H9 (cell line): ENCODE measurements around the gene ASTN2. TPM values are rescaled to one million over a fixed set of nuclear protein-coding genes. Genes with fewer than 3 reads are reported as not detected.

Experiments
- DNase-seq: peaks from one replicate; pipeline ENCODE4 v3.0.0-alpha.2; 2017
- H2AFZ ChIP-seq: one replicate; pipeline ENCODE4 v1.6.1; 2013; ENCODE audit warnings: mild to moderate bottlenecking, low read length, control low read depth, moderate library complexity
- H2AK5ac ChIP-seq: 2 replicates; pipeline ENCODE4 v1.6.1; 2013; ENCODE audit warnings: low read length, control low read depth, mixed read lengths; ENCODE audit not compliant: insufficient read length
- H2BK120ac ChIP-seq: one replicate; pipeline ENCODE4 v1.6.1; 2013; ENCODE audit warnings: low read depth, mild to moderate bottlenecking, low read length, control low read depth, inconsistent platforms; ENCODE audit not compliant: poor library complexity, severe bottlenecking
- H2BK12ac ChIP-seq: 2 replicates; pipeline ENCODE4 v1.6.1; 2013; ENCODE audit warnings: low read length, control low read depth, mixed read lengths, low read depth; ENCODE audit not compliant: insufficient read length
- H2BK15ac ChIP-seq: 2 replicates; pipeline ENCODE4 v1.6.1; 2013; ENCODE audit warnings: low read depth, low read length, control low read depth
- H2BK20ac ChIP-seq: one replicate; pipeline ENCODE4 v1.6.1; 2013; ENCODE audit warnings: low read depth, mild to moderate bottlenecking, low read length, control low read depth, inconsistent platforms; ENCODE audit not compliant: poor library complexity, severe bottlenecking
- H2BK5ac ChIP-seq: 2 replicates; pipeline ENCODE4 v1.6.1; 2013; ENCODE audit warnings: low read length, control low read depth, mixed read lengths; ENCODE audit not compliant: insufficient read length
- H3K14ac ChIP-seq: 2 replicates; pipeline ENCODE4 v1.6.1; 2013; ENCODE audit warnings: low read length, control low read depth; ENCODE audit not compliant: insufficient read depth
- H3K18ac ChIP-seq: 2 replicates; pipeline ENCODE4 v1.6.1; 2013; ENCODE audit warnings: low read depth, mild to moderate bottlenecking, mixed read lengths, low read length, control low read depth; ENCODE audit not compliant: insufficient read length
- H3K23ac ChIP-seq: 2 replicates; pipeline ENCODE4 v1.6.1; 2013; ENCODE audit warnings: low read length, control low read depth, mixed read lengths, low read depth; ENCODE audit not compliant: insufficient read length
- H3K23me2 ChIP-seq: 2 replicates; pipeline ENCODE4 v1.6.1; 2013; ENCODE audit warnings: low read depth, mild to moderate bottlenecking, mixed read lengths, low read length, control low read depth; ENCODE audit not compliant: insufficient read length, poor library complexity, severe bottlenecking
- H3K27ac ChIP-seq: 2 replicates; pipeline ENCODE4 v1.5.1; 2013; ENCODE audit warnings: low read length, control low read depth, mixed read lengths, low read depth; ENCODE audit not compliant: insufficient read length
- H3K27me3 ChIP-seq: 2 replicates; pipeline ENCODE4 v1.6.1; 2013; ENCODE audit warnings: low read length, control low read depth, inconsistent platforms; ENCODE audit not compliant: insufficient read depth
- H3K4ac ChIP-seq: 2 replicates; pipeline ENCODE4 v1.6.1; 2013; ENCODE audit warnings: low read depth, mild to moderate bottlenecking, control low read depth, inconsistent platforms, low read length, moderate library complexity
- H3K4me1 ChIP-seq: 2 replicates; pipeline ENCODE4 v1.6.1; 2013; ENCODE audit warnings: low read length, control low read depth, inconsistent platforms; ENCODE audit not compliant: insufficient read depth
- H3K4me2 ChIP-seq: 2 replicates; pipeline ENCODE4 v1.6.1; 2013; ENCODE audit warnings: low read length, control low read depth, mixed read lengths; ENCODE audit not compliant: insufficient read length, insufficient read depth
- H3K56ac ChIP-seq: 2 replicates; pipeline ENCODE4 v1.6.1; 2013; ENCODE audit warnings: low read depth, mild to moderate bottlenecking, mixed read lengths, low read length, control low read depth; ENCODE audit not compliant: insufficient read length
- H3K79me1 ChIP-seq: 2 replicates; pipeline ENCODE4 v1.6.1; 2013; ENCODE audit warnings: low read depth, mild to moderate bottlenecking, moderate library complexity, low read length, control low read depth, inconsistent platforms; ENCODE audit not compliant: insufficient read depth, poor library complexity, severe bottlenecking
- H3K79me2 ChIP-seq: 2 replicates; pipeline ENCODE4 v1.6.1; 2013; ENCODE audit warnings: low read length, control low read depth, inconsistent platforms; ENCODE audit not compliant: insufficient read depth
- H3K9ac ChIP-seq: 2 replicates; pipeline ENCODE4 v1.6.1; 2013; ENCODE audit warnings: low read length, control low read depth, mixed read lengths; ENCODE audit not compliant: insufficient read length; ENCODE audit errors: extremely low read depth
- H3K9me3 ChIP-seq: one replicate; pipeline ENCODE4 v1.6.1; 2013; ENCODE audit warnings: low read depth, low read length, inconsistent platforms; ENCODE audit not compliant: control insufficient read depth
- H3T11ph ChIP-seq: one replicate; pipeline ENCODE4 v1.6.1; 2013; ENCODE audit warnings: mild to moderate bottlenecking, low read length, control low read depth, inconsistent platforms
- H4K20me1 ChIP-seq: one replicate; pipeline ENCODE4 v1.6.1; 2013; ENCODE audit not compliant: control insufficient read depth, insufficient read length, insufficient read depth
- H4K5ac ChIP-seq: 2 replicates; pipeline ENCODE4 v1.6.1; 2013; ENCODE audit warnings: low read depth, mild to moderate bottlenecking, mixed read lengths, low read length, control low read depth; ENCODE audit not compliant: insufficient read length
- H4K8ac ChIP-seq: replicated peaks from 2 replicates; pipeline ENCODE4 v1.6.1; 2013; ENCODE audit warnings: low read length, control low read depth, mixed read lengths, low read depth; ENCODE audit not compliant: insufficient read length
- H4K91ac ChIP-seq: 2 replicates; pipeline ENCODE4 v1.6.1; 2013; ENCODE audit warnings: low read depth, mild to moderate bottlenecking, moderate library complexity, mixed read lengths, low read length, control low read depth; ENCODE audit not compliant: insufficient read length
- H3K27ac Mint-ChIP-seq, 3 experiments: 2 replicates in 2 of 3; 3 replicates in 1 of 3; pipeline ENCODE4 v1.8.0; 2020 to 2021; ENCODE audit warnings: mixed read lengths in 3 of 3, mild to moderate bottlenecking in 1 of 3, moderate library complexity in 1 of 3
- H3K27me3 Mint-ChIP-seq: 2 replicates; pipeline ENCODE4 v1.8.0; 2021; ENCODE audit warnings: low read depth, mild to moderate bottlenecking, moderate library complexity, mixed read lengths
- H3K36me3 Mint-ChIP-seq, 3 experiments: 2 replicates in 2 of 3; 3 replicates in 1 of 3; pipeline ENCODE4 v1.8.0; 2020 to 2021; ENCODE audit warnings: low read depth in 3 of 3, mixed read lengths in 3 of 3; ENCODE audit not compliant: insufficient read depth in 1 of 3
- H3K4me1 Mint-ChIP-seq, 2 experiments: 2 replicates each; pipeline ENCODE4 v1.8.0; 2020; ENCODE audit warnings: mixed read lengths in 2 of 2
- H3K4me3 Mint-ChIP-seq, 2 experiments: 2 replicates in 1 of 2; 3 replicates in 1 of 2; pipeline ENCODE4 v1.8.0; 2020 to 2021; ENCODE audit warnings: mild to moderate bottlenecking in 2 of 2, mixed read lengths in 2 of 2, moderate library complexity in 1 of 2
- H3K9me3 Mint-ChIP-seq, 2 experiments: 2 replicates in 1 of 2; 3 replicates in 1 of 2; pipeline ENCODE4 v1.8.0; 2020; ENCODE audit warnings: mild to moderate bottlenecking in 2 of 2, mixed read lengths in 2 of 2, moderate library complexity in 1 of 2
- CTCF ChIP-seq: fragments of 200-600 bp; sonication (generic); conservative IDR thresholded peaks from 3 replicates; pipeline ENCODE4 v1.8.0; 2021; ENCODE audit warnings: antibody characterized with exemption, mild to moderate bottlenecking
- WGBS: extraction: QIAGEN DNeasy Blood & Tissue Kit; methylation state at CpG from one replicate; pipeline ENCODE4 v1.1.7; 2013; ENCODE audit warnings: missing lambda C conversion rate, low lambda C conversion rate, mixed read lengths; ENCODE audit not compliant: insufficient read length; ENCODE audit errors: extremely low coverage; 5-methylcytosine and 5-hydroxymethylcytosine counted together
- total RNA-seq: library from RNA; stranded (reverse); gene quantifications from 2 replicates; pipeline ENCODE4 v1.2.1, GENCODE V29; 2021

ASTN2 gene
- total RNA-seq, 1 experiment from 2014 or later, result 9.7 TPM

- Histone ChIP-seq H3K14ac (no peak overlapping the region), H2BK15ac (no peak overlapping the region), H3K23me2 (no peaks in the 10 kb centered on the region), H4K8ac (no peak overlapping the region), H3K4me2 (no peak overlapping the region), H3K4ac (no peak overlapping the region), H2BK5ac (no peak overlapping the region), H4K5ac (no peak overlapping the region), H3K27me3 (no peaks in the 10 kb centered on the region), H3K79me2 (0 out of 2 replicates have a peak, but pooled peaks cover 1% of the 10 kb centered on the region), H2AK5ac (no peak overlapping the region), H4K91ac (no peak overlapping the region), H3K9me3 (no peaks in the 10 kb centered on the region), H3K56ac (no peak overlapping the region), H2BK12ac (no peak overlapping the region), H3K18ac (no peak overlapping the region), H3K4me1 (no peaks in the 10 kb centered on the region), H3K9ac (no peak overlapping the region), H3K23ac (no peak overlapping the region), H3T11ph (no peak overlapping the region), H3K79me1 (no peaks in the 10 kb centered on the region), H3K27ac (no peak overlapping the region), H2AFZ (no peak overlapping the region), H2BK120ac (no peak overlapping the region), H4K20me1 (no peaks in the 10 kb centered on the region), H2BK20ac (no peak overlapping the region)
- Mint-ChIP-seq H3K4me3 (no peak overlapping the region), H3K4me1 (peaks cover 0 to 7% of the 10 kb centered on the region in 2 experiments; a peak in 2 of 4 replicates), H3K36me3 (no peaks in the 10 kb centered on the region), H3K9me3 (no peaks in the 10 kb centered on the region), H3K27me3 (peaks cover 40% of the 10 kb centered on the region), H3K27ac (no peak overlapping the region)
- no peak for DNase-seq
- WGBS, result no CpG with 5 or more reads among the region's 3 CpGs
- TF ChIP-seq CTCF, result no peak
Measured at GRCh38 chr9:117427357-117427913, 12.6 kb upstream of the ASTN2 start.
